Left renal pelvis (tissue), 4 donors: ENCODE data around the gene CEBPA. TPM values are rescaled to one million over a fixed set of nuclear protein-coding genes. Genes with fewer than 3 reads are reported as not detected.

Source experiments
- DNase-seq, 4 donors: peaks; one replicate each; pipeline ENCODE4 v3.0.0-alpha.2; 2013; ENCODE audit warnings: low read depth in 4 of 4, low spot score in 3 of 4
- polyA plus RNA-seq, 4 donors: library from polyadenylated mRNA; unstranded; fragments of 120-200 nt; gene quantifications; one replicate each; pipeline ENCODE4 v1.2.1, GENCODE V29; 2013; ENCODE audit not compliant: insufficient read length in 4 of 4

Gene CEBPA
- polyA plus RNA-seq, result 1 to 10 TPM; 2.2 to 6.8 (median 4.5) TPM

GRCh38 chr19:33302175-33302973 lies at the start of gene CEBPA:
TSS of gene CEBPA (minus strand) at chr19:33302534. CDS start at chr19:33302414, 120 bp downstream.
- peak in 2 of 4 donors; percentile 67 to 70 for DNase-seq

- no peak for DNase-seq
These were observed 48.4 kb upstream of the CEBPA start for GRCh38 chr19:33350538-33351309.

GRCh38 chr19:33349319-33350289 lies 47.3 kb upstream of the CEBPA start:
- no peak for DNase-seq

GRCh38 chr19:33348301-33349010 lies 46.1 kb upstream of the CEBPA start:
- no peak for DNase-seq

- DNase-seq, result no peak
These were observed 45.0 kb upstream of the CEBPA start for GRCh38 chr19:33347300-33347699.

- DNase-seq, result no peak
These were observed 44.3 kb upstream of the CEBPA start for GRCh38 chr19:33346665-33347064.

GRCh38 chr19:33345163-33345562 lies 42.8 kb upstream of the CEBPA start:
- DNase-seq, result no peak

GRCh38 chr19:33344573-33344925 lies 42.2 kb upstream of the CEBPA start:
- no peak for DNase-seq

- no peak for DNase-seq
These were observed 41.7 kb upstream of the CEBPA start for GRCh38 chr19:33343859-33344572.

- DNase-seq, result no peak
These were observed 41.0 kb upstream of the CEBPA start for GRCh38 chr19:33343301-33343700.

- DNase-seq, result no peak
These were observed 38.7 kb upstream of the CEBPA start for GRCh38 chr19:33340991-33341390.

- DNase-seq, result no peak
These were observed 37.0 kb upstream of the CEBPA start for GRCh38 chr19:33339016-33339984.

- DNase-seq, result no peak
These were observed 33.1 kb upstream of the CEBPA start for GRCh38 chr19:33335446-33335845.

GRCh38 chr19:33334271-33334670 lies 31.9 kb upstream of the CEBPA start:
- DNase-seq, result no peak

- DNase-seq, result no peak
These were observed 31.3 kb upstream of the CEBPA start for GRCh38 chr19:33333642-33334041.

- no peak for DNase-seq
These were observed 30.8 kb upstream of the CEBPA start for GRCh38 chr19:33333151-33333550.

GRCh38 chr19:33332248-33332647 lies 29.9 kb upstream of the CEBPA start:
- DNase-seq, result no peak

GRCh38 chr19:33329736-33330135 lies 27.4 kb upstream of the CEBPA start:
- DNase-seq, result no peak
